Smooth muscle cell (in vitro differentiated cells): ENCODE measurements around the gene SLAIN1. TPM values are rescaled to one million over a fixed set of nuclear protein-coding genes. Genes with fewer than 3 reads are reported as not detected.
A peak's percentile ranks its signal among the peaks of the same experiment; 100 is the strongest.

Source experiments
- DNase-seq: peaks from one replicate; lab custom pipeline; 2025; ENCODE audit not compliant: unreplicated experiment; lab: John Stamatoyannopoulos, UW
- H2AFZ ChIP-seq: fragments of 200-600 bp; sonication (generic); 2 replicates; pipeline ENCODE4 v1.6.0; 2016; ENCODE audit warnings: antibody characterized with exemption, low read depth, mild to moderate bottlenecking
- H3F3A ChIP-seq: fragments of 200-600 bp; sonication (generic); 2 replicates; pipeline ENCODE4 v1.6.0; 2017; ENCODE audit warnings: antibody characterized with exemption, low read depth
- H3K27ac ChIP-seq: fragments of 200-600 bp; sonication (generic); 2 replicates; pipeline ENCODE4 v1.5.1; 2016; ENCODE audit warnings: low read depth, mild to moderate bottlenecking
- H3K27me3 ChIP-seq: fragments of 200-600 bp; sonication (generic); 2 replicates; pipeline ENCODE4 v1.6.1; 2016; ENCODE audit warnings: low read depth, mild to moderate bottlenecking
- H3K36me3 ChIP-seq: fragments of 200-600 bp; sonication (generic); 2 replicates; pipeline ENCODE4 v1.5.1; 2016; ENCODE audit warnings: low read depth
- H3K4me1 ChIP-seq: fragments of 200-600 bp; sonication (generic); 2 replicates; pipeline ENCODE4 v1.5.1; 2016; ENCODE audit warnings: low read depth
- H3K4me2 ChIP-seq: fragments of 200-600 bp; sonication (generic); 2 replicates; pipeline ENCODE4 v1.6.0; 2016; ENCODE audit warnings: mild to moderate bottlenecking
- H3K4me3 ChIP-seq: fragments of 200-600 bp; sonication (generic); 2 replicates; pipeline ENCODE4 v1.5.1; 2016; ENCODE audit warnings: mild to moderate bottlenecking
- H3K79me2 ChIP-seq: fragments of 200-600 bp; sonication (generic); 2 replicates; pipeline ENCODE4 v1.6.0; 2016; ENCODE audit warnings: low read depth, mild to moderate bottlenecking
- H3K9ac ChIP-seq: fragments of 200-600 bp; sonication (generic); 2 replicates; pipeline ENCODE4 v1.6.0; 2016; ENCODE audit warnings: low read depth
- H3K9me3 ChIP-seq: fragments of 200-600 bp; sonication (generic); replicated peaks from 2 replicates; pipeline ENCODE4 v1.5.1; 2016; ENCODE audit warnings: low read depth
- H4K20me1 ChIP-seq: fragments of 200-600 bp; sonication (generic); 2 replicates; pipeline ENCODE4 v1.6.0; 2016; ENCODE audit warnings: low read depth
- WGBS: methylation state at CpG from one replicate; pipeline ENCODE4 v1.1.7; 2016; ENCODE audit warnings: low lambda C conversion rate; 5-methylcytosine and 5-hydroxymethylcytosine counted together
- polyA plus RNA-seq: library from polyadenylated mRNA; unstranded; fragments of >200 nt; fragmentation: Nextera tagmentation; extraction: Ambion mirVana; gene quantifications from 2 replicates; pipeline ENCODE4 v1.2.1, GENCODE V29; 2016
- total RNA-seq: library from RNA; depleted of rRNA; stranded (reverse); fragments of >200 nt; gene quantifications from 2 replicates; pipeline ENCODE4 v1.2.3, GENCODE V29; 2014
- TF ChIP-seq, protein P1 (sequence below): fragments of 200-600 bp; sonication (generic); IDR thresholded peaks from 2 replicates; pipeline ENCODE4 v1.5.1; 2017; ENCODE audit warnings: borderline replicate concordance, mild to moderate bottlenecking, antibody characterized with exemption; ENCODE audit not compliant: insufficient read depth, poor library complexity, severe bottlenecking

Gene SLAIN1
- total and polyA plus RNA-seq, 2 experiments from 2014 or later: 0.18 TPM; not detected in 1

DNA sequence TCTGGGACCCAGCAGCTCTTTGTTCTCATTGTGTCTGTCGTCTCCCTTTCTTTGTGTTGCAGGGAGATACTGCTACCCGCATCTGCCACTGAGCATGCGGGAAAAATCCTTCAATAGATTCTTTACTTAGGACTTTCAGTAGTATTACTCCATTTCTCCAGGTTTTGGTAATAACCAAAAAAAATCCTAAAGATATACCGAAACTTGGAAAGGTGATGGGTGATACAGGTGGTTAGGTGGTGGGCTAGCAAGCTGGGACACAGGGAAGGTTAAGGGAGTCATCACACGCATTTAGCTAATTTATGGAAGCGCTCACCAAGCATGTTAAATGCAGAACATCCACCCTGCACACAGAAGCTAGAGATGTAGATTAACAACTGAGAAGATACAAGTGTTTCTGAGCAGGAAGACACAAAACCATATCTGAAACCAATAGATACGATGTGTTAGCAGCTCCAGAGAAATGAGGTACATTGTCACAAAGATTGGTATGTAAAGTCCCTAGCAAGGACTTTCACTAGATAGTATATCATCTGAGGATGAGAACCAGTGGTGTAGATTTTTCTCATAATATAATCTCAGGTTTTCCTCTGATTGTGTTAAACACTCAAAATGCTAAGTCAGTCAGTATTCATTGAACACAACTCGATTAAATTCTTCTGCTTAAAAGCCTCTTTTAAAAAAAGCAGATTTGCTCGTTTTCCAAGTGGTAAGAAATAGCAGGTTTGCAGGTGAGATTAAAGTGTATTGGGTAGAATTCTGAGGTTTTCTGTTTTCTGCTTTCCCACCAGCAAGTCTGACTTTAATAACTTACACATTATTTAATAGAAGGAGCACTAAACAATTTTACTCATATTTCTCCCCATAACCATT is 1.2 kb upstream of the SLAIN1 start:
- peak overlapping the region; percentile 68 for H3K4me3 ChIP-seq
- 46% methylated on average over 9 of the region's 9 CpGs for WGBS
- no peaks in the 10 kb centered on the region for H3F3A ChIP-seq
- H4K20me1 ChIP-seq: no peaks in the 10 kb centered on the region
- H3K27ac ChIP-seq: no peak overlapping the region
- H2AFZ ChIP-seq: peak overlapping the region; percentile 32
- DNase-seq: no peak
- H3K4me2 ChIP-seq: no peak overlapping the region
- H3K9me3 ChIP-seq: no peaks in the 10 kb centered on the region
- H3K9ac ChIP-seq: no peak overlapping the region
- TF ChIP-seq, protein P1, sequence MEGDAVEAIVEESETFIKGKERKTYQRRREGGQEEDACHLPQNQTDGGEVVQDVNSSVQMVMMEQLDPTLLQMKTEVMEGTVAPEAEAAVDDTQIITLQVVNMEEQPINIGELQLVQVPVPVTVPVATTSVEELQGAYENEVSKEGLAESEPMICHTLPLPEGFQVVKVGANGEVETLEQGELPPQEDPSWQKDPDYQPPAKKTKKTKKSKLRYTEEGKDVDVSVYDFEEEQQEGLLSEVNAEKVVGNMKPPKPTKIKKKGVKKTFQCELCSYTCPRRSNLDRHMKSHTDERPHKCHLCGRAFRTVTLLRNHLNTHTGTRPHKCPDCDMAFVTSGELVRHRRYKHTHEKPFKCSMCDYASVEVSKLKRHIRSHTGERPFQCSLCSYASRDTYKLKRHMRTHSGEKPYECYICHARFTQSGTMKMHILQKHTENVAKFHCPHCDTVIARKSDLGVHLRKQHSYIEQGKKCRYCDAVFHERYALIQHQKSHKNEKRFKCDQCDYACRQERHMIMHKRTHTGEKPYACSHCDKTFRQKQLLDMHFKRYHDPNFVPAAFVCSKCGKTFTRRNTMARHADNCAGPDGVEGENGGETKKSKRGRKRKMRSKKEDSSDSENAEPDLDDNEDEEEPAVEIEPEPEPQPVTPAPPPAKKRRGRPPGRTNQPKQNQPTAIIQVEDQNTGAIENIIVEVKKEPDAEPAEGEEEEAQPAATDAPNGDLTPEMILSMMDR: no peak
- H3K36me3 ChIP-seq: no peaks in the 10 kb centered on the region
- H3K27me3 ChIP-seq: peaks cover 72% of the 10 kb centered on the region
- peaks cover 24% of the 10 kb centered on the region for H3K4me1 ChIP-seq
- no peaks in the 10 kb centered on the region for H3K79me2 ChIP-seq

GRCh38 chr13:77696879-77697216 is 639 bp upstream of the SLAIN1 start:
- Histone ChIP-seq H4K20me1 (no peaks in the 10 kb centered on the region), H3K36me3 (no peaks in the 10 kb centered on the region), H3K9me3 (no peaks in the 10 kb centered on the region), H3K9ac (no peak overlapping the region), H3K4me1 (peaks cover 24% of the 10 kb centered on the region), H3K27me3 (peaks cover 72% of the 10 kb centered on the region), H3K27ac (no peak overlapping the region), H3K4me2 (peak overlapping the region; percentile 96), H3F3A (no peaks in the 10 kb centered on the region), H3K4me3 (peak overlapping the region; percentile 68), H3K79me2 (no peaks in the 10 kb centered on the region), H2AFZ (peak overlapping the region; percentile 50)
- TF ChIP-seq, protein P1: no peak
- 58% methylated on average over 3 of the region's 3 CpGs for WGBS
- DNase-seq: no peak

- Histone ChIP-seq H3K4me1 (peaks cover 24% of the 10 kb centered on the region), H3K79me2 (no peaks in the 10 kb centered on the region), H3K9ac (no peak overlapping the region), H4K20me1 (no peaks in the 10 kb centered on the region), H3K27ac (no peak overlapping the region), H3K27me3 (peaks cover 71% of the 10 kb centered on the region), H2AFZ (peak overlapping the region; percentile 76), H3K9me3 (no peaks in the 10 kb centered on the region), H3K36me3 (no peaks in the 10 kb centered on the region), H3F3A (no peaks in the 10 kb centered on the region), H3K4me3 (peak overlapping the region; percentile 68), H3K4me2 (peak overlapping the region; percentile 96)
- TF ChIP-seq, protein P1: no peak
- DNase-seq: no peak
- 2% methylated on average over 40 of the region's 75 CpGs for WGBS
Measured at GRCh38 chr13:77698201-77699058, 943 bp downstream of the SLAIN1 start.
